K562 (cell line): ENCODE results near the gene MTFR2. TPM values are rescaled to one million over a fixed set of nuclear protein-coding genes. Genes with fewer than 3 reads are reported as not detected.

Experiments used
- BMI1 ChIP-seq: fragments of 150-350 bp; IDR thresholded peaks from 2 replicates; pipeline ENCODE4 v1.6.1; 2014; ENCODE audit warnings: low read length
- E2F3 ChIP-seq: fragments of 250-450 bp; sonication (Bioruptor Pico); IDR thresholded peaks from 2 replicates; pipeline ENCODE4 v1.4.0; 2020; ENCODE audit warnings: mild to moderate bottlenecking
- GATA2 ChIP-seq: sonication (generic); formaldehyde crosslinking; IDR thresholded peaks from 2 replicates; pipeline ENCODE4 v1.4.0; 2020; ENCODE audit warnings: mild to moderate bottlenecking, missing genetic modification reagents
- HLTF ChIP-seq: fragments of 450-650 bp; IDR thresholded peaks from 2 replicates; pipeline ENCODE4 v1.6.1; 2016
- HSF4 ChIP-seq: fragments of 250-450 bp; sonication (Bioruptor Pico); IDR thresholded peaks from 2 replicates; pipeline ENCODE4 v2.1.2; 2022; ENCODE audit warnings: mild to moderate bottlenecking, moderate library complexity, borderline replicate concordance
- KDM5B ChIP-seq: fragments of 200-600 bp; sonication (generic); IDR thresholded peaks from 2 replicates; pipeline ENCODE4 v1.6.1; 2012; ENCODE audit warnings: low read depth, mild to moderate bottlenecking, moderate library complexity, low read length, control low read depth, inconsistent platforms; ENCODE audit not compliant: insufficient replicate concordance
- MED1 ChIP-seq: sonication (generic); formaldehyde crosslinking; IDR thresholded peaks from 2 replicates; pipeline ENCODE4 v1.8.1; 2023; ENCODE audit warnings: missing genetic modification reagents, borderline replicate concordance
- MEF2A ChIP-seq: IDR thresholded peaks from 2 replicates; pipeline ENCODE4 v1.6.1; 2011; ENCODE audit warnings: low read depth, mild to moderate bottlenecking, low read length, moderate library complexity; ENCODE audit not compliant: control insufficient read depth
- OTX1 ChIP-seq: fragments of 450-650 bp; formaldehyde crosslinking; IDR thresholded peaks from 2 replicates; pipeline ENCODE4 v1.4.0; 2022; ENCODE audit warnings: mild to moderate bottlenecking
- PHF8 ChIP-seq: fragments of 200-600 bp; sonication (generic); IDR thresholded peaks from 2 replicates; pipeline ENCODE4 v1.6.1; 2012; ENCODE audit warnings: mixed run types, mild to moderate bottlenecking, inconsistent platforms, low read length, moderate library complexity, borderline replicate concordance
- TRIM24 ChIP-seq, 2 experiments: fragments of 450-650 bp; IDR thresholded peaks; 2 replicates each; pipeline ENCODE4 v1.6.1; 2016
- ZNF354B ChIP-seq: fragments of 250-450 bp; sonication (Bioruptor Pico); IDR thresholded peaks from 2 replicates; pipeline ENCODE4 v1.4.0; 2020
- ZNF57 ChIP-seq: fragments of 450-650 bp; formaldehyde crosslinking; IDR thresholded peaks from 2 replicates; pipeline ENCODE4 v1.4.0; 2020; ENCODE audit warnings: mild to moderate bottlenecking, moderate library complexity
- ZNF785 ChIP-seq: fragments of 250-450 bp; sonication (Bioruptor Pico); IDR thresholded peaks from 2 replicates; pipeline ENCODE4 v1.4.0; 2020; ENCODE audit warnings: mild to moderate bottlenecking
- polyA plus RNA-seq, 8 experiments: library from polyadenylated mRNA; depleted of rRNA in 4 of 8; stranded (reverse) in 5 of 8; unstranded in 3 of 8; fragments of >200 nt; fragmentation: Nextera tagmentation in 2 of 8; fragmentation: Illumina TruSeq in 1 of 8; extraction: Ambion mirVana in 2 of 8; extraction: Trizol in 1 of 8; gene quantifications; 2 replicates each; pipeline versions ENCODE4 v1.2.1 to v1.2.3, GENCODE V29; 2011 to 2014; ENCODE audit warnings: inconsistent platforms in 1 of 8, missing spikeins in 1 of 8
- total RNA-seq, 7 experiments: library from RNA; depleted of rRNA in 6 of 7; stranded (reverse); fragments of >200 nt in 6 of 7; fragmentation: Illumina TruSeq in 2 of 7; extraction: Trizol in 2 of 7; gene quantifications; 2 replicates each; pipeline versions ENCODE4 v1.2.1 to v1.2.3, GENCODE V29; 2011 to 2021; ENCODE audit warnings: low replicate concordance in 1 of 7
- TF ChIP-seq, protein P1 (sequence below): fragments of 250-450 bp; sonication (Bioruptor Pico); IDR thresholded peaks from 2 replicates; pipeline ENCODE4 v1.9.0; 2021; ENCODE audit warnings: mild to moderate bottlenecking, inconsistent platforms
- TF ChIP-seq, protein P2 (sequence below): fragments of 250-450 bp; sonication (Bioruptor Pico); IDR thresholded peaks from 2 replicates; pipeline ENCODE4 v1.4.0; 2020
- TF ChIP-seq, protein P3 (sequence below): sonication (generic); formaldehyde crosslinking; IDR thresholded peaks from 2 replicates; pipeline ENCODE4 v1.8.1; 2022; ENCODE audit warnings: missing genetic modification reagents
- TF ChIP-seq, protein P4 (sequence below), 2 experiments: fragments of 450-650 bp in 1 of 2; sonication (generic) in 1 of 2; formaldehyde crosslinking; conservative IDR thresholded peaks; 2 replicates each; pipeline versions ENCODE4 v1.4.0 to v1.8.1; 2020 to 2022; ENCODE audit warnings: mild to moderate bottlenecking in 1 of 2, missing genetic modification reagents in 1 of 2
- TF ChIP-seq, protein P5 (sequence below): IDR thresholded peaks from 3 replicates; pipeline ENCODE4 v1.6.1; 2011; ENCODE audit warnings: borderline replicate concordance, mild to moderate bottlenecking, moderate library complexity; ENCODE audit not compliant: insufficient read length; ENCODE audit errors: extremely low read depth

MTFR2 gene
- total and polyA plus RNA-seq, 9 of the 15 experiments (the other 6 are each of a cell fraction or from before 2014, with no cell fraction given): 10.1 to 63.3 (median 45.9) TPM

DNA sequence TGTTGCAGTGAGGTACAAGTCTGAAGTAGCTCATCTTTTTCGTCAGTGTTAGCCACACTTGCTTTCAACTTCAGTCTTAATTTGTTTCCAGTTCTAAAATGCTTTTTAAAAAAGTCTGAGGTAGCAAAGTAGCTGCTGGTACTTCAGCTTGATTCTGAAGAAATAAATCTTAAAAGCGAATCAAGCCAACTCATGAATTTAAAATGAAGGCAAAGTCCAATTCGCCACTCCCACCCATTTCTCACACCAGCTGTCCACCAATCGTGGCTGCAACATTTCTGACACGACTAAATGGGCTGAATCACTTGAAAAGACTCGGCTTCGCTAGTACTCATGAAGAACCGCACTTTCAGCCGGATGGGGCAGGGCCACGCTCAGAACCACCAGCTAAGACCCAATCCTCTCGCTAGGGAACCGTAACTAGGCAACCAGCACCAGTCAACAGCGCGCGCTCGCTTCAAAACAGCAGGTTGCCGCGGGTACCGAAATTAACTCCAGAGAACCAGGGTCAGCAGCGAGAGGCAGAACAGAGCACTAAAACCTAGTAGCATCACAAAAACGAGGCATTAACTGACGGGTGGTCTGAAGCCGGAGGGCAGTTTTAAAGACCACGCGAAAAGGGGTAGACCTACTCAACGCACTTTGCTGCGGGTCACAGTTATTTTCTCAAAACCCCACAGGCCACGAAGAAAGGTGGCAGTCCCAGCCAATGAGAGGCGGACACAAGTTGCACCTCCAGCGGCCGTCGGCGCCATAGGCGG, 38.6 kb upstream of the MTFR2 start (continued):
- TF ChIP-seq, protein P1, sequence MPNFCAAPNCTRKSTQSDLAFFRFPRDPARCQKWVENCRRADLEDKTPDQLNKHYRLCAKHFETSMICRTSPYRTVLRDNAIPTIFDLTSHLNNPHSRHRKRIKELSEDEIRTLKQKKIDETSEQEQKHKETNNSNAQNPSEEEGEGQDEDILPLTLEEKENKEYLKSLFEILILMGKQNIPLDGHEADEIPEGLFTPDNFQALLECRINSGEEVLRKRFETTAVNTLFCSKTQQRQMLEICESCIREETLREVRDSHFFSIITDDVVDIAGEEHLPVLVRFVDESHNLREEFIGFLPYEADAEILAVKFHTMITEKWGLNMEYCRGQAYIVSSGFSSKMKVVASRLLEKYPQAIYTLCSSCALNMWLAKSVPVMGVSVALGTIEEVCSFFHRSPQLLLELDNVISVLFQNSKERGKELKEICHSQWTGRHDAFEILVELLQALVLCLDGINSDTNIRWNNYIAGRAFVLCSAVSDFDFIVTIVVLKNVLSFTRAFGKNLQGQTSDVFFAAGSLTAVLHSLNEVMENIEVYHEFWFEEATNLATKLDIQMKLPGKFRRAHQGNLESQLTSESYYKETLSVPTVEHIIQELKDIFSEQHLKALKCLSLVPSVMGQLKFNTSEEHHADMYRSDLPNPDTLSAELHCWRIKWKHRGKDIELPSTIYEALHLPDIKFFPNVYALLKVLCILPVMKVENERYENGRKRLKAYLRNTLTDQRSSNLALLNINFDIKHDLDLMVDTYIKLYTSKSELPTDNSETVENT (CRISPR knock-in tag): no peak
- TF ChIP-seq HSF4: no peak
- no peak for TF ChIP-seq PHF8
- no peak for TF ChIP-seq TRIM24 (IDR thresholded peaks at IDR 0.05)
- no peak for TF ChIP-seq GATA2 (CRISPR knock-in tag)
- no peak for TF ChIP-seq OTX1
- TF ChIP-seq E2F3 (CRISPR knock-in tag): no peak; the same call in 1 of the 2 replicates
- no peak for TF ChIP-seq MEF2A
- no peak for TF ChIP-seq ZNF57 (CRISPR knock-in tag)
- TF ChIP-seq MED1 (CRISPR knock-in tag): no peak
- TF ChIP-seq, protein P2, sequence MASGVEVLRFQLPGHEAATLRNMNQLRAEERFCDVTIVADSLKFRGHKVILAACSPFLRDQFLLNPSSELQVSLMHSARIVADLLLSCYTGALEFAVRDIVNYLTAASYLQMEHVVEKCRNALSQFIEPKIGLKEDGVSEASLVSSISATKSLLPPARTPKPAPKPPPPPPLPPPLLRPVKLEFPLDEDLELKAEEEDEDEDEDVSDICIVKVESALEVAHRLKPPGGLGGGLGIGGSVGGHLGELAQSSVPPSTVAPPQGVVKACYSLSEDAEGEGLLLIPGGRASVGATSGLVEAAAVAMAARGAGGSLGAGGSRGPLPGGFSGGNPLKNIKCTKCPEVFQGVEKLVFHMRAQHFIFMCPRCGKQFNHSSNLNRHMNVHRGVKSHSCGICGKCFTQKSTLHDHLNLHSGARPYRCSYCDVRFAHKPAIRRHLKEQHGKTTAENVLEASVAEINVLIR (CRISPR knock-in tag): no peak
- TF ChIP-seq, protein P3, sequence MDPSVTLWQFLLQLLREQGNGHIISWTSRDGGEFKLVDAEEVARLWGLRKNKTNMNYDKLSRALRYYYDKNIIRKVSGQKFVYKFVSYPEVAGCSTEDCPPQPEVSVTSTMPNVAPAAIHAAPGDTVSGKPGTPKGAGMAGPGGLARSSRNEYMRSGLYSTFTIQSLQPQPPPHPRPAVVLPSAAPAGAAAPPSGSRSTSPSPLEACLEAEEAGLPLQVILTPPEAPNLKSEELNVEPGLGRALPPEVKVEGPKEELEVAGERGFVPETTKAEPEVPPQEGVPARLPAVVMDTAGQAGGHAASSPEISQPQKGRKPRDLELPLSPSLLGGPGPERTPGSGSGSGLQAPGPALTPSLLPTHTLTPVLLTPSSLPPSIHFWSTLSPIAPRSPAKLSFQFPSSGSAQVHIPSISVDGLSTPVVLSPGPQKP: no peak
- TF ChIP-seq ZNF785 (CRISPR knock-in tag): no peak
- TF ChIP-seq ZNF354B: no peak
- no peak for TF ChIP-seq KDM5B
- TF ChIP-seq BMI1: no peak
- peak; percentile 34; the same call in 1 of the 2 replicates for TF ChIP-seq HLTF
- TF ChIP-seq, protein P4, sequence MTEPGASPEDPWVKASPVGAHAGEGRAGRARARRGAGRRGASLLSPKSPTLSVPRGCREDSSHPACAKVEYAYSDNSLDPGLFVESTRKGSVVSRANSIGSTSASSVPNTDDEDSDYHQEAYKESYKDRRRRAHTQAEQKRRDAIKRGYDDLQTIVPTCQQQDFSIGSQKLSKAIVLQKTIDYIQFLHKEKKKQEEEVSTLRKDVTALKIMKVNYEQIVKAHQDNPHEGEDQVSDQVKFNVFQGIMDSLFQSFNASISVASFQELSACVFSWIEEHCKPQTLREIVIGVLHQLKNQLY (CRISPR knock-in tag; conservative IDR thresholded peaks at IDR 0.05): no peak
- TF ChIP-seq, protein P5, sequence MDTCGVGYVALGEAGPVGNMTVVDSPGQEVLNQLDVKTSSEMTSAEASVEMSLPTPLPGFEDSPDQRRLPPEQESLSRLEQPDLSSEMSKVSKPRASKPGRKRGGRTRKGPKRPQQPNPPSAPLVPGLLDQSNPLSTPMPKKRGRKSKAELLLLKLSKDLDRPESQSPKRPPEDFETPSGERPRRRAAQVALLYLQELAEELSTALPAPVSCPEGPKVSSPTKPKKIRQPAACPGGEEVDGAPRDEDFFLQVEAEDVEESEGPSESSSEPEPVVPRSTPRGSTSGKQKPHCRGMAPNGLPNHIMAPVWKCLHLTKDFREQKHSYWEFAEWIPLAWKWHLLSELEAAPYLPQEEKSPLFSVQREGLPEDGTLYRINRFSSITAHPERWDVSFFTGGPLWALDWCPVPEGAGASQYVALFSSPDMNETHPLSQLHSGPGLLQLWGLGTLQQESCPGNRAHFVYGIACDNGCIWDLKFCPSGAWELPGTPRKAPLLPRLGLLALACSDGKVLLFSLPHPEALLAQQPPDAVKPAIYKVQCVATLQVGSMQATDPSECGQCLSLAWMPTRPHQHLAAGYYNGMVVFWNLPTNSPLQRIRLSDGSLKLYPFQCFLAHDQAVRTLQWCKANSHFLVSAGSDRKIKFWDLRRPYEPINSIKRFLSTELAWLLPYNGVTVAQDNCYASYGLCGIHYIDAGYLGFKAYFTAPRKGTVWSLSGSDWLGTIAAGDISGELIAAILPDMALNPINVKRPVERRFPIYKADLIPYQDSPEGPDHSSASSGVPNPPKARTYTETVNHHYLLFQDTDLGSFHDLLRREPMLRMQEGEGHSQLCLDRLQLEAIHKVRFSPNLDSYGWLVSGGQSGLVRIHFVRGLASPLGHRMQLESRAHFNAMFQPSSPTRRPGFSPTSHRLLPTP: no peak
